SK-N-SH (cell line): ENCODE measurements around the gene LCE2B. TPM values are rescaled to one million over a fixed set of nuclear protein-coding genes. Genes with fewer than 3 reads are reported as not detected.

Source experiments
- CTCF ChIA-PET: fragments of 300-600, 350-600 bp; formaldehyde crosslinking; extraction: SDS; loops from one replicate; lab custom pipeline; 2021; lab: Yijun Ruan, JAX
- POLR2A ChIA-PET: fragments of 350-600 bp; sonication (Branson Sonifier 250); formaldehyde crosslinking; extraction: SDS; loops from one replicate; lab custom pipeline; 2020; ENCODE audit warnings: antibody characterized with exemption, inconsistent platforms; lab: Yijun Ruan, JAX
- DNase-seq: peaks from one replicate; pipeline ENCODE4 v3.0.0; 2012
- H2AFZ ChIP-seq: fragments of 200-600 bp; sonication (generic); 2 replicates; pipeline ENCODE4 v1.8.1; 2016; ENCODE audit warnings: antibody characterized with exemption, mild to moderate bottlenecking, low read depth
- H3F3A ChIP-seq: fragments of 200-600 bp; sonication (generic); replicated peaks from 2 replicates; pipeline ENCODE3; 2016; ENCODE audit warnings: antibody characterized with exemption, mild to moderate bottlenecking; ENCODE audit not compliant: insufficient read depth
- H3K27ac ChIP-seq, 2 experiments: fragments of 200-500 bp in 1 of 2; fragments of 200-600 bp in 1 of 2; sonication (Bioruptor generic) in 1 of 2; sonication (generic), shearing (Covaris generic) in 1 of 2; 2 replicates each; pipeline versions ENCODE4 v1.5.1 to v1.6.1; 2014 to 2016; ENCODE audit warnings: low read depth in 2 of 2, inconsistent platforms in 1 of 2, low read length in 1 of 2, mild to moderate bottlenecking in 1 of 2, mixed read lengths in 1 of 2
- H3K27me3 ChIP-seq: fragments of 200-600 bp; sonication (generic), shearing (Covaris generic); 2 replicates; pipeline ENCODE4 v1.6.1; 2016; ENCODE audit warnings: mixed run types; ENCODE audit not compliant: insufficient read depth
- H3K36me3 ChIP-seq, 2 experiments: fragments of 200-500 bp in 1 of 2; fragments of 200-600 bp in 1 of 2; sonication (Bioruptor generic) in 1 of 2; sonication (generic) in 1 of 2; replicated peaks in 1 of 2; 2 replicates each; pipeline versions ENCODE3 to v1.5.1; 2014 to 2016; ENCODE audit warnings: low read length in 1 of 2, mild to moderate bottlenecking in 1 of 2; ENCODE audit not compliant: insufficient read depth in 2 of 2, control insufficient read depth in 1 of 2
- H3K4me1 ChIP-seq, 2 experiments: fragments of 200-500 bp in 1 of 2; fragments of 200-600 bp in 1 of 2; sonication (Bioruptor generic) in 1 of 2; sonication (generic), shearing (Covaris generic) in 1 of 2; 2 replicates each; pipeline versions ENCODE4 v1.5.1 to v1.6.1; 2014 to 2016; ENCODE audit warnings: low read depth in 1 of 2, low read length in 1 of 2, mixed run types in 1 of 2; ENCODE audit not compliant: insufficient read depth in 2 of 2, control insufficient read depth in 1 of 2
- H3K4me2 ChIP-seq: fragments of 200-600 bp; sonication (generic), shearing (Covaris generic); 2 replicates; pipeline ENCODE4 v1.6.1; 2017; ENCODE audit warnings: mixed run types
- H3K4me3 ChIP-seq, 2 experiments: fragments of 200-500 bp in 1 of 2; fragments of 200-600 bp in 1 of 2; sonication (Bioruptor generic) in 1 of 2; sonication (generic), shearing (Covaris generic) in 1 of 2; 2 replicates each; pipeline versions ENCODE4 v1.5.1 to v1.8.1; 2014 to 2016; ENCODE audit warnings: low read depth in 2 of 2, inconsistent platforms in 1 of 2, low read length in 1 of 2, mild to moderate bottlenecking in 1 of 2, mixed read lengths in 1 of 2, moderate library complexity in 1 of 2
- H3K79me2 ChIP-seq: fragments of 200-600 bp; sonication (generic); 2 replicates; pipeline ENCODE4 v1.8.1; 2017; ENCODE audit warnings: mild to moderate bottlenecking; ENCODE audit not compliant: insufficient read depth
- H3K9ac ChIP-seq: fragments of 200-600 bp; sonication (generic); 2 replicates; pipeline ENCODE4 v1.6.1; 2017; ENCODE audit warnings: mixed run types
- H3K9me2 ChIP-seq: fragments of 200-600 bp; sonication (generic); 2 replicates; pipeline ENCODE4 v1.6.1; 2017; ENCODE audit warnings: mixed run types
- H3K9me3 ChIP-seq: fragments of 200-600 bp; sonication (generic); 2 replicates; pipeline ENCODE4 v1.6.1; 2017; ENCODE audit warnings: mixed run types, mild to moderate bottlenecking, moderate library complexity
- H4K20me1 ChIP-seq: fragments of 200-600 bp; sonication (generic); 2 replicates; pipeline ENCODE4 v1.6.1; 2017; ENCODE audit warnings: mild to moderate bottlenecking, mixed run types; ENCODE audit not compliant: insufficient read depth
- CTCF ChIP-seq: fragments of 200-600 bp; sonication (generic); IDR thresholded peaks from 2 replicates; pipeline ENCODE4 v1.6.1; 2017; ENCODE audit warnings: antibody characterized with exemption, mild to moderate bottlenecking, moderate library complexity
- ELF1 ChIP-seq: IDR thresholded peaks from 2 replicates; pipeline ENCODE4 v1.4.0; 2012
- EP300 ChIP-seq, 2 experiments: IDR thresholded peaks; 2 replicates each; pipeline versions ENCODE4 v1.4.0 to v1.6.1; 2012; ENCODE audit warnings: borderline replicate concordance in 1 of 2, low read depth in 1 of 2, low read length in 1 of 2
- EZH2phosphoT487 ChIP-seq: fragments of 200-600 bp; sonication (generic); IDR thresholded peaks from 2 replicates; pipeline ENCODE4 v1.6.1; 2017; ENCODE audit warnings: low read depth, mixed run types, mild to moderate bottlenecking, antibody characterized with exemption, moderate library complexity, borderline replicate concordance
- FOSL2 ChIP-seq: IDR thresholded peaks from 2 replicates; pipeline ENCODE4 v1.4.0; 2012; ENCODE audit warnings: low read depth, mild to moderate bottlenecking, moderate library complexity, borderline replicate concordance
- GABPA ChIP-seq: IDR thresholded peaks from 2 replicates; pipeline ENCODE4 v1.4.0; 2012; ENCODE audit warnings: low read depth, mild to moderate bottlenecking
- GATA2 ChIP-seq: sonication (generic); formaldehyde crosslinking; IDR thresholded peaks from 2 replicates; pipeline ENCODE4 v1.5.0; 2020; ENCODE audit warnings: mild to moderate bottlenecking, missing genetic modification reagents
- MAX ChIP-seq: IDR thresholded peaks from 2 replicates; pipeline ENCODE4 v1.4.0; 2012; ENCODE audit warnings: low read depth
- MEF2A ChIP-seq: IDR thresholded peaks from 2 replicates; pipeline ENCODE4 v1.4.0; 2012; ENCODE audit warnings: low read depth, borderline replicate concordance
- MXI1 ChIP-seq: IDR thresholded peaks from 2 replicates; pipeline ENCODE4 v1.6.1; 2012; ENCODE audit warnings: mild to moderate bottlenecking, low read depth, low read length, improper control_type of control experiment
- NFIC ChIP-seq: IDR thresholded peaks from 2 replicates; pipeline ENCODE4 v1.4.0; 2012; ENCODE audit warnings: borderline replicate concordance
- NRF1 ChIP-seq: IDR thresholded peaks from 2 replicates; pipeline ENCODE4 v1.6.1; 2012; ENCODE audit warnings: low read depth, mild to moderate bottlenecking, low read length
- PBX3 ChIP-seq: IDR thresholded peaks from 2 replicates; pipeline ENCODE4; 2012
- RAD21 ChIP-seq: IDR thresholded peaks from 2 replicates; pipeline ENCODE4 v1.6.1; 2012; ENCODE audit warnings: mild to moderate bottlenecking, low read length
- RCOR1 ChIP-seq: fragments of 150-350 bp; IDR thresholded peaks from 2 replicates; pipeline ENCODE4 v1.6.1; 2017; ENCODE audit warnings: antibody characterized with exemption, low read length
- RXRA ChIP-seq: IDR thresholded peaks from 2 replicates; pipeline ENCODE4 v1.4.0; 2012; ENCODE audit warnings: low read depth, mild to moderate bottlenecking, borderline replicate concordance
- SIN3A ChIP-seq: IDR thresholded peaks from 2 replicates; pipeline ENCODE4 v1.6.1; 2012; ENCODE audit warnings: low read depth, mild to moderate bottlenecking, low read length, moderate library complexity, borderline replicate concordance
- SMC3 ChIP-seq: IDR thresholded peaks from 2 replicates; pipeline ENCODE4 v1.6.1; 2012; ENCODE audit warnings: low read depth, low read length, improper control_type of control experiment
- TAF1 ChIP-seq: IDR thresholded peaks from 2 replicates; pipeline ENCODE4 v1.6.1; 2012; ENCODE audit warnings: low read depth, mild to moderate bottlenecking, low read length, moderate library complexity, borderline replicate concordance
- TCF12 ChIP-seq: IDR thresholded peaks from 2 replicates; pipeline ENCODE4 v1.4.0; 2012
- TEAD4 ChIP-seq: IDR thresholded peaks from 2 replicates; pipeline ENCODE4 v1.4.0; 2012; ENCODE audit warnings: mild to moderate bottlenecking, borderline replicate concordance; ENCODE audit not compliant: insufficient read depth
- YY1 ChIP-seq: IDR thresholded peaks from 2 replicates; pipeline ENCODE4 v1.4.0; 2012; ENCODE audit warnings: low read depth, mild to moderate bottlenecking
- WGBS: methylation state at CpG from one replicate; pipeline ENCODE4 v1.1.6; 2017; ENCODE audit warnings: low lambda C conversion rate; 5-methylcytosine and 5-hydroxymethylcytosine counted together
- polyA plus RNA-seq, 3 experiments: library from polyadenylated mRNA; depleted of rRNA; stranded (reverse); fragments of >200 nt; gene quantifications; 2 replicates each; pipeline ENCODE4 v1.2.3, GENCODE V29; 2012
- TF ChIP-seq, protein P1 (sequence below): IDR thresholded peaks from 2 replicates; pipeline ENCODE4 v1.4.0; 2012; ENCODE audit warnings: low read depth, borderline replicate concordance
- TF ChIP-seq, protein P2 (sequence below): IDR thresholded peaks from 2 replicates; pipeline ENCODE4 v1.4.0; 2012; ENCODE audit warnings: low read depth, borderline replicate concordance

The LCE2B gene
- polyA plus RNA-seq, 1 of the 3 experiments (the other 2 are of a cell fraction): not detected

GRCh38 chr1:152646656-152647055, 39.3 kb upstream of the LCE2B start:
- no peaks in the 10 kb centered on the region for H4K20me1 ChIP-seq
- H3K36me3 ChIP-seq: no peaks in the 10 kb centered on the region
- TF ChIP-seq FOSL2 (no peak), GATA2 (CRISPR knock-in tag) (no peak), TCF12 (no peak), TAF1 (no peak), RXRA (no peak), PBX3 (no peak), TEAD4 (no peak), YY1 (no peak), RCOR1 (no peak), EZH2phosphoT487 (no peak)
- TF ChIP-seq, protein P1, sequence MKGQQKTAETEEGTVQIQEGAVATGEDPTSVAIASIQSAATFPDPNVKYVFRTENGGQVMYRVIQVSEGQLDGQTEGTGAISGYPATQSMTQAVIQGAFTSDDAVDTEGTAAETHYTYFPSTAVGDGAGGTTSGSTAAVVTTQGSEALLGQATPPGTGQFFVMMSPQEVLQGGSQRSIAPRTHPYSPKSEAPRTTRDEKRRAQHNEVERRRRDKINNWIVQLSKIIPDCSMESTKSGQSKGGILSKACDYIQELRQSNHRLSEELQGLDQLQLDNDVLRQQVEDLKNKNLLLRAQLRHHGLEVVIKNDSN: no peak
- ChIA-PET POLR2A (no interaction called here), CTCF (no interaction called here)
- H3K79me2 ChIP-seq: no peaks in the 10 kb centered on the region
- H3K27me3 ChIP-seq: no peaks in the 10 kb centered on the region
- no peak for DNase-seq
- H2AFZ ChIP-seq: no peak overlapping the region
- H3K4me1 ChIP-seq: no peaks in the 10 kb centered on the region
- no peaks in the 10 kb centered on the region for H3K9me3 ChIP-seq
- no peak overlapping the region for H3K4me2 ChIP-seq
- H3K9ac ChIP-seq: no peak overlapping the region
- no peak overlapping the region for H3K27ac ChIP-seq
- H3K4me3 ChIP-seq: no peak overlapping the region
- no peaks in the 10 kb centered on the region for H3F3A ChIP-seq
- H3K9me2 ChIP-seq: no peaks in the 10 kb centered on the region

GRCh38 chr1:152654110-152654509, 31.8 kb upstream of the LCE2B start:
- DNase-seq: peak; percentile 49
- H4K20me1 ChIP-seq: no peaks in the 10 kb centered on the region
- ChIA-PET CTCF (interaction anchor here (0.6 to 4.9 kb wide), 19 partner anchors 9 to 576 kb away, joined by 3 to 37 read pairs (median 3); partner anchors contain the start of genes LCE2D and LCE3A), POLR2A (no interaction called here)
- H3K27ac ChIP-seq: no peak overlapping the region
- no peak overlapping the region for H3K9ac ChIP-seq
- H2AFZ ChIP-seq: no peak overlapping the region
- H3K9me2 ChIP-seq: no peaks in the 10 kb centered on the region
- peaks cover 6% of the 10 kb centered on the region for H3F3A ChIP-seq
- H3K4me1 ChIP-seq: no peaks in the 10 kb centered on the region
- 18% methylated on average over 10 of the region's 10 CpGs for WGBS
- H3K27me3 ChIP-seq: no peaks in the 10 kb centered on the region
- no peaks in the 10 kb centered on the region for H3K79me2 ChIP-seq
- no peak overlapping the region for H3K4me3 ChIP-seq
- no peaks in the 10 kb centered on the region for H3K9me3 ChIP-seq
- no peak overlapping the region for H3K4me2 ChIP-seq
- H3K36me3 ChIP-seq: no peaks in the 10 kb centered on the region
- TF ChIP-seq EZH2phosphoT487: no peak
- TF ChIP-seq MAX: no peak
- no peak for TF ChIP-seq TAF1
- TF ChIP-seq NFIC: no peak
- TF ChIP-seq, protein P2, sequence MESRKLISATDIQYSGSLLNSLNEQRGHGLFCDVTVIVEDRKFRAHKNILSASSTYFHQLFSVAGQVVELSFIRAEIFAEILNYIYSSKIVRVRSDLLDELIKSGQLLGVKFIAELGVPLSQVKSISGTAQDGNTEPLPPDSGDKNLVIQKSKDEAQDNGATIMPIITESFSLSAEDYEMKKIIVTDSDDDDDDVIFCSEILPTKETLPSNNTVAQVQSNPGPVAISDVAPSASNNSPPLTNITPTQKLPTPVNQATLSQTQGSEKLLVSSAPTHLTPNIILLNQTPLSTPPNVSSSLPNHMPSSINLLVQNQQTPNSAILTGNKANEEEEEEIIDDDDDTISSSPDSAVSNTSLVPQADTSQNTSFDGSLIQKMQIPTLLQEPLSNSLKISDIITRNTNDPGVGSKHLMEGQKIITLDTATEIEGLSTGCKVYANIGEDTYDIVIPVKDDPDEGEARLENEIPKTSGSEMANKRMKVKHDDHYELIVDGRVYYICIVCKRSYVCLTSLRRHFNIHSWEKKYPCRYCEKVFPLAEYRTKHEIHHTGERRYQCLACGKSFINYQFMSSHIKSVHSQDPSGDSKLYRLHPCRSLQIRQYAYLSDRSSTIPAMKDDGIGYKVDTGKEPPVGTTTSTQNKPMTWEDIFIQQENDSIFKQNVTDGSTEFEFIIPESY: no peak
- TF ChIP-seq MEF2A: no peak
- TF ChIP-seq SMC3: 0 out of 2 replicates have a peak, but pooled peaks have one; percentile 16
- no peak for TF ChIP-seq GABPA
- TF ChIP-seq EP300 (IDR thresholded peaks at IDR 0.05; ENCODE audit: borderline replicate concordance in 1 of 2, low read depth in 1 of 2, low read length in 1 of 2): no peak; a peak in 1 of 4 replicates
- TF ChIP-seq TCF12: no peak
- no peak for TF ChIP-seq YY1
- no peak for TF ChIP-seq SIN3A
- no peak for TF ChIP-seq NRF1
- TF ChIP-seq CTCF: peak; percentile 81
- TF ChIP-seq RAD21: peak; percentile 61
- no peak for TF ChIP-seq MXI1
- TF ChIP-seq ELF1: no peak
